Gastrocnemius medialis (tissue), 4 donors: ENCODE measurements around the gene LDAF1. TPM values are rescaled to one million over a fixed set of nuclear protein-coding genes. Genes with fewer than 3 reads are reported as not detected.
"Not testable (repeated sequence)": the region's sequence is repeated elsewhere in the genome, so short reads cannot be mapped to it uniquely, and the experiment has no call there.

Experiments used
- ATAC-seq, 2 donors: fragments of 150-250 bp; one replicate each; pipeline ENCODE4 v1.9.1; 2016
- DNase-seq, 2 donors: peaks; one replicate each; pipeline ENCODE4 v3.0.0-alpha.2; 2019
- H3K27ac ChIP-seq, 4 donors: fragments of 200-600 bp; sonication (generic); 1 replicate in 1 of 4; 2 replicates in 3 of 4; pipeline ENCODE4 v1.5.1; 2016 to 2018; ENCODE audit warnings: mild to moderate bottlenecking in 2 of 4, moderate library complexity in 1 of 4
- H3K27me3 ChIP-seq, 3 donors: fragments of 200-600 bp; sonication (generic) in 2 of 3; 1 replicate in 1 of 3; 2 replicates in 2 of 3; pipeline versions ENCODE4 v1.5.1 to v1.6.0; 2016 to 2019; ENCODE audit warnings: mild to moderate bottlenecking in 1 of 3, moderate library complexity in 1 of 3
- H3K36me3 ChIP-seq, 2 donors: fragments of 200-600 bp; sonication (generic) in 1 of 2; one replicate each; pipeline ENCODE4 v1.5.1; 2017 to 2018
- H3K4me1 ChIP-seq, 2 donors: fragments of 200-600 bp; sonication (generic) in 1 of 2; one replicate each; pipeline ENCODE4 v1.5.1; 2016 to 2017; ENCODE audit warnings: mild to moderate bottlenecking in 2 of 2
- H3K4me3 ChIP-seq, 4 donors: fragments of 200-600 bp; sonication (generic) in 3 of 4; 1 replicate in 1 of 4; 2 replicates in 3 of 4; pipeline ENCODE4 v1.5.1; 2016 to 2019; ENCODE audit warnings: mild to moderate bottlenecking in 2 of 4
- H3K9me3 ChIP-seq, 3 donors: fragments of 200-600 bp; sonication (generic) in 2 of 3; 1 replicate in 1 of 3; 2 replicates in 2 of 3; pipeline ENCODE4 v1.5.1; 2016 to 2019
- CTCF ChIP-seq, 5 experiments: fragments of 450-650 bp in 3 of 5; fragments of 200-600 bp in 2 of 5; sonication (generic) in 2 of 5; IDR thresholded peaks in 4 of 5; conservative IDR thresholded peaks in 1 of 5; 1 replicate in 4 of 5; 2 replicates in 1 of 5; pipeline ENCODE4 v1.5.1; 2016 to 2019; ENCODE audit warnings: antibody characterized with exemption in 5 of 5, mild to moderate bottlenecking in 3 of 5, moderate library complexity in 3 of 5
- POLR2A ChIP-seq, 2 donors: fragments of 450-650 bp; IDR thresholded peaks; one replicate each; pipeline ENCODE4 v1.6.1; 2017; ENCODE audit warnings: antibody characterized with exemption in 2 of 2, mild to moderate bottlenecking in 2 of 2, moderate library complexity in 2 of 2
- in situ Hi-C, 4 donors: fragments of 200-750 bp; cut with MboI; loops; one replicate each; pipeline versions ENCODE4 v1.15.0 to v1.8.0; 2017; ENCODE audit warnings: low sequenced_read_pairs in 4 of 4
- intact Hi-C: fragments of 100-400 bp; cut with DNase I; formaldehyde crosslinking; loops from one replicate; pipeline ENCODE4 v1.15.1; 2023; ENCODE audit warnings: low total_unique reads
- total RNA-seq, 4 donors: library from RNA; depleted of rRNA; stranded (reverse); fragments of >200 nt; gene quantifications; one replicate each; pipeline versions ENCODE4 v1.1.0 to v1.2.3, GENCODE V29; 2016

The LDAF1 gene
- 10 to 100 TPM; 19.4 to 70.0 (median 34.3) TPM for total RNA-seq

DNA sequence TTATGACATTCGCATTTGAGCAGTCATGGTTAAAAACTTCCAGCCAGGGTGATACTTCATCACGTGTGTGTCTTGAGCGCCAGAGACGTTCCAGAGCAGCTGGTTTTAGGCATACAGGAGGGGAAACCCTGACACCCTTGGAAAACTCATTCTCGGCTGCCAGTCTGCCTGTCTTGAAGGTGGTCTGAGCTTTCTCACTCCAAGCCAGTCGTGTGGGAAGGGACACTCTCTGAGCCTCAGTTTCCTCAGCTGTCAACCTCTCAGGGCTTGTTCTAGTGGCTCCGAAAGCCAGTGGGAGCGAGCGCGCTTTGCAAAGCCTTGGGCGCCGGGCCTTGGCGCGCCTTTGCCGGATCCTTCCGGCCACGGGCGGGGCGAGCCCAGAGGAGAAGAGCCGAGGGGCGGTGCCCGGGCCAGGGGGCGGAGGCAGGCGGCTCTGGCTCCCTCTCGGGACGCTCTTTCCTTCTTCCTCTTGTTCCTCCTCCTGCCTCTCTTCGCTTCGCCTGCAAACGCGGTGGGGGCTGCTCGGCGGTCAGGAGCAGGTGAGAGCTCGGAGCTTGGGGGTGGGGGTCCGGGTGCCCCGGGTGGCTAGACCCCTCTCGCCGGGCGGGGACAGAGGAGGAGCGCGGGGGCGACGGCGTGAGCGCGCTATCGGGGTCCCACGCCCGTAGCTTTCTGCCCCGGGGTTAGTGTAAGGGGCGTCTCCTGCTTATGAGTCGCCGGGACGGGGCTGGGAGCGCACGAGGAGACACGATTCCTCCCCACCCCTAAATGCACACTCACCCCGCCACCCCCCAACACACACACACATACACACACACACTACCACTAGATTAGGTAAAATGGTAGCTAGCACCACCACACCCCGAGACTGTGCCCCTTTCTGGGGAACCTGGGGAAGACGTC lies at the start of gene LDAF1:
Gene LDAF1 (plus strand): TSS at position 467 of the 903 bp plus-strand sequence. CDS start 2,509 bp downstream, outside the sequence.
- intact Hi-C loops (loop anchor here (1.0 to 10.0 kb wide), 2 partner anchors 142 to 396 kb away; no protein-coding TSS in a partner anchor), in situ Hi-C loops (loop anchor here in 1 of 4 donors (5.0 to 25.0 kb wide), 3 partner anchors 139 to 1166 kb away; no protein-coding TSS in a partner anchor)
- Histone ChIP-seq H3K4me3 (peak within 1 kb of the TSS; percentile 77 to 96 (median 86)), H3K9me3 (no peaks in the 10 kb centered on the region), H3K4me1 (peaks cover 35 to 59% of the 10 kb centered on the region in 2 donors), H3K27ac (peak within 1 kb of the TSS; percentile 81 to 95 (median 92)), H3K36me3 (no peaks in the 10 kb centered on the region), H3K27me3 (no peaks in the 10 kb centered on the region)
- TF ChIP-seq CTCF (IDR thresholded peaks at IDR 0.05 in 4 of 5, conservative IDR thresholded peaks at IDR 0.05 in 1 of 5) (no peak), POLR2A (IDR thresholded peaks at IDR 0.05) (peak; percentile 52 to 67)
- ATAC-seq (peak; percentile 82), DNase-seq (peak; percentile 64 to 75)

- H3K36me3 ChIP-seq, H3K27me3 ChIP-seq, DNase-seq, H3K9me3 ChIP-seq, ATAC-seq, H3K27ac ChIP-seq, H3K4me3 ChIP-seq, intact Hi-C loops, H3K4me1 ChIP-seq, in situ Hi-C loops: not testable (repeated sequence)
Observed at GRCh38 chr16:21115551-21115950, 42.9 kb upstream of the LDAF1 start.

DNA sequence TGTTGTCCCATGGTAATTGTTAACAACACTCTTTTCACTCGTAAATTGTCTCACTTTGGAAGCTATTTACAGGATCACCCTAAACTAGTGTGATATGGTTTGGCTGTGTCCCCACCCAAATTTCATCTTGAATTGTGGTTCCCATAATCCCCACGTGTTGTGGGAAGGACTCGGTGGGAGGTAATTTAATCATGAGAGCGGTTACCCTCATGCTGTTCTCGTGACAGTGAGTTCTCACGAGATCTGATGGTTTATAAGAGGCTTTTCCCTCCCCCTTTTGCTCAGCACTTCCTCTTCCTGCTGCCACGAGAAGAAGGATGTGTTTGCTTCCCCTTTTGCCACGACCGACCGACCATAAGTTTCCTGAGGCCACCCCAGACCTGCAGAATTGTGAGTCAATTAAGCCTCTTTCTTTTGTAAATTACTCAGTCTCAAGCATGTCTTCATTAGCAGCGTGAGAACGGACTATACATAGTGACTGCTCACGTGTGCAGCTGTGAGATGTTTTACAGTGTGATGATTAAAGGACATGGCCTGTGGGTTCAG lies 42.3 kb upstream of the LDAF1 start:
- no peaks in the 10 kb centered on the region for H3K27me3 ChIP-seq
- no peak for DNase-seq
- intact Hi-C loops (no loop called here), in situ Hi-C loops (no loop called here)
- peak overlapping the region in 1 of 4 donors; percentile 21 for H3K4me3 ChIP-seq
- no peak for ATAC-seq
- no peak for TF ChIP-seq CTCF (IDR thresholded peaks at IDR 0.05 in 4 of 5, conservative IDR thresholded peaks at IDR 0.05 in 1 of 5)
- TF ChIP-seq POLR2A (IDR thresholded peaks at IDR 0.05) = no peak
- H3K9me3 ChIP-seq = no peaks in the 10 kb centered on the region
- no peaks in the 10 kb centered on the region for H3K4me1 ChIP-seq
- H3K36me3 ChIP-seq = no peaks in the 10 kb centered on the region
- H3K27ac ChIP-seq = no peak overlapping the region

DNA sequence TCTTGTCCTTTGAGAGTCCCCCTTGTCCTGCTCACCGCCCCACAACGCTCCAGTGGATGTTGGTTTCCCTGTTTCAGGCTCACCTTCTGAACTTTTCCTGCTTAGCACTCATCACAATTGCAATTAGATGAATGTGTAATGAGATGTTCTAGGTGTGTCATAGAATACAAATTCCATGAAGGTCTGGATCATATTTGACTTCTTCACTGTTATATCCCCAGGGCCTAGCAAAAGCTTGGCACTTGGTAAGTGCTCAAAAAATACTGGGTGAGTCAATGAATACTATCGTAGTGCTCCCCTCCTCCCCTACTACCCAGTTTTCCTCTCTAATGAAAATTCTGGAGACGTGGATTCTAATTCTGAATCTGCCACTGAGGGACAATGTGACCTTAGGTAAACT lies 40.9 kb upstream of the LDAF1 start:
- H3K9me3 ChIP-seq = no peaks in the 10 kb centered on the region
- no peaks in the 10 kb centered on the region for H3K36me3 ChIP-seq
- ATAC-seq = no peak
- H3K4me1 ChIP-seq = no peaks in the 10 kb centered on the region
- H3K27me3 ChIP-seq = no peaks in the 10 kb centered on the region
- no peak overlapping the region for H3K4me3 ChIP-seq
- no peak for DNase-seq
- intact Hi-C loops = no loop called here
- in situ Hi-C loops = no loop called here
- TF ChIP-seq POLR2A (IDR thresholded peaks at IDR 0.05) = no peak
- TF ChIP-seq CTCF (IDR thresholded peaks at IDR 0.05 in 4 of 5, conservative IDR thresholded peaks at IDR 0.05 in 1 of 5) = no peak
- H3K27ac ChIP-seq = no peak overlapping the region

DNA sequence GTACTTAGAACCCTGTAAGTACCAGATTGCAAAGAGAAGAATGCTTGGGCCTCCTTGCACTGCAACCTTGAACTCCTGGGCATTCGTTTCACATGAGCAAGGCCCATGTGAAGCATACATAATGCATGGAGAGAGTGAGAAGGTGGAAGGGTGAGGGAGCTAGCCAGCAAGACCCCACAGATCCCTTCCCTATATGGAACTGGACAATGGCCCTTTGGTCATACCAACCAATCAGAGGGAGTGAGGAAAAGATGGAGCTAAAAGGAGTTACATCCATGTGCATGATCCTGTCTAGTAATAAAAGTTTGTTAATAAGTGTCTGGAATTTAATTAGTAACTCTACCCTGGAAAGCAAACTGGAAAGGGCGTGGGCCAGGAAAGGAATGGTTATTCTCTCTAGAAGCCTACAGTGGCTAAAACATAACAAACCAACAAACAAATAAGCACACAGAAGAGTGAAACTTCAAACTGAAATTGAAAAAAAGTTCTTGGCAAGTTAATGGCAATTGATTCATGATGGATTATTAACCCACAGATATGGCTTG lies 37.4 kb upstream of the LDAF1 start:
- Histone ChIP-seq H3K4me3 (no peak overlapping the region), H3K27ac (no peak overlapping the region), H3K36me3 (no peaks in the 10 kb centered on the region), H3K27me3 (no peaks in the 10 kb centered on the region), H3K4me1 (no peaks in the 10 kb centered on the region), H3K9me3 (no peaks in the 10 kb centered on the region)
- TF ChIP-seq CTCF (IDR thresholded peaks at IDR 0.05 in 4 of 5, conservative IDR thresholded peaks at IDR 0.05 in 1 of 5) = no peak
- TF ChIP-seq POLR2A (IDR thresholded peaks at IDR 0.05) = no peak
- ATAC-seq (no peak), DNase-seq (no peak)
- in situ Hi-C loops (no loop called here), intact Hi-C loops (no loop called here)
